Body of pancreas (tissue), 4 donors: ENCODE results near the gene GNPAT. TPM values are rescaled to one million over a fixed set of nuclear protein-coding genes. Genes with fewer than 3 reads are reported as not detected.
"Not testable (repeated sequence)": the region's sequence is repeated elsewhere in the genome, so short reads cannot be mapped to it uniquely, and the experiment has no call there.

Experiments used
- ATAC-seq: fragments of 150-250 bp; one replicate; pipeline ENCODE4 v1.9.1; 2016
- DNase-seq, 4 donors: peaks; one replicate each; pipeline ENCODE4 v3.0.0-alpha.2; 2019
- H3K27ac ChIP-seq, 4 donors: fragments of 200-600 bp; sonication (generic); 1 replicate in 3 of 4; 2 replicates in 1 of 4; pipeline versions ENCODE4 v1.5.1 to v1.6.1; 2016 to 2019; ENCODE audit warnings: mild to moderate bottlenecking in 1 of 4, mixed read lengths in 1 of 4, moderate library complexity in 1 of 4
- H3K27me3 ChIP-seq, 2 donors: fragments of 200-600 bp; sonication (generic); one replicate each; pipeline ENCODE4 v1.6.0; 2016; ENCODE audit warnings: mild to moderate bottlenecking in 1 of 2
- H3K36me3 ChIP-seq, 2 donors: fragments of 200-600 bp; sonication (generic); replicated peaks in 1 of 2; 2 replicates each; pipeline ENCODE4 v1.5.1; 2016; ENCODE audit warnings: low read depth in 2 of 2; ENCODE audit not compliant: insufficient read depth in 1 of 2
- H3K4me1 ChIP-seq: fragments of 200-600 bp; sonication (generic); one replicate; pipeline ENCODE4 v1.6.0; 2016
- H3K4me3 ChIP-seq, 2 donors: fragments of 200-600 bp; sonication (generic); 1 replicate in 1 of 2; 2 replicates in 1 of 2; pipeline ENCODE4 v1.5.1; 2016 to 2019
- H3K9me3 ChIP-seq, 3 donors: fragments of 200-600 bp; sonication (generic); 1 replicate in 2 of 3; 2 replicates in 1 of 3; pipeline ENCODE4 v1.5.1; 2016
- POLR2A ChIP-seq, 3 donors: fragments of 450-650 bp; IDR thresholded peaks; one replicate each; pipeline ENCODE4 v1.6.1; 2016; ENCODE audit warnings: antibody characterized with exemption in 3 of 3, mild to moderate bottlenecking in 2 of 3
- WGBS, 2 donors: methylation state at CpG; one replicate each; pipeline ENCODE4 v1.1.5; 2017; 5-methylcytosine and 5-hydroxymethylcytosine counted together
- intact Hi-C: fragments of 100-400 bp; cut with DNase I; formaldehyde crosslinking; loops from one replicate; pipeline ENCODE4 v1.15.1; 2023
- total RNA-seq, 2 donors: library from RNA; depleted of rRNA; stranded (reverse); fragments of >200 nt; gene quantifications; one replicate each; pipeline ENCODE4 v1.1.0, GENCODE V29; 2016
- TF ChIP-seq, protein P1 (sequence below), 7 experiments: fragments of 450-650 bp in 4 of 7; fragments of 200-600 bp in 3 of 7; sonication (generic) in 3 of 7; IDR thresholded peaks; one replicate each; pipeline ENCODE4 v1.5.1; 2016 to 2019; ENCODE audit warnings: antibody characterized with exemption in 7 of 7

GNPAT gene
- total RNA-seq, 2 donors from 2014 or later = 18.1 to 27.0 TPM

DNA sequence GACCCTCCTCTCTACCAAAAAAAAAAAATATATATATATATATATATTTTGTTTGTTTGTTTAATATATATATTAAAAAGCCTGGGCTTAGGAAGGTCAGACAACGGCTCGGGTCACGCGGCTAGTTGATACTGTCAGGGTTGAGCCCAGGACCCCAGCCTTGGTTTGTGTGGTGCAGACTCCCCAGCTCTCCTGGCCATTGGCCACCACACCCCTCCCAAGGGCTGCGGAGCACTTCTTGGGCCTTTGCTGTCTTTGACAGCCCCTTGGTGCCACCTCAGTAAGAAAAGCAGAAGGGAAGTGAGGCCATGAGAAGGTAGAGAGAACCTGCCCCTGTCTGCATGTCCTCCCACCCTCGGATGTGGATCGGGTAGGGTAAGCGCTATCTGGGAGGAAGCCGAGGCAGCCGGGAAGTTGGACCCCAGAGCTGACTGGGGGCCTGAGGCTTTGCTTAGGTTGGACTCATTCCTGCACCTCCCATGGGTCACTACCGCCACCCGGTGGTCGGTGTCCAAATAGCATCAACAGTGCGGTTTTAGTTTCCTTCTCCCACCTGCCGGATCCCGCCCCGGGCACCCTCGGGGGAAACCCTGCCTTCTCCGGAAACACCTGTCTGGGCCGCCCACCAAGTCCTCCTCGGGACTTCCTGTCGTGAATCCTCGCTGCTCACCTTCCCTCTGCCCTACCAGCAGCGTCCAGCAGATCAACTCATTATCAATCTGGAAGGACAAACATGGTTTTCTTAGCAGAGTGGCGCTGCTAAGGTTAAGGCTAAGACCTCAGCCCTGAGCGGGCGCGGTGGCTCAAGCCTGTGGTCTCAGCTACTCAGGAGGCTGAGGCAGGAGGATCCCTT lies 29.8 kb upstream of the GNPAT start:
- ATAC-seq (peak; percentile 94), DNase-seq (peak; percentile 84 to 89 (median 88))
- Histone ChIP-seq H3K9me3 (no peaks in the 10 kb centered on the region), H3K36me3 (no peaks in the 10 kb centered on the region), H3K4me1 (peaks cover 11% of the 10 kb centered on the region), H3K4me3 (no peak overlapping the region), H3K27me3 (no peaks in the 10 kb centered on the region), H3K27ac (peak overlapping the region in 3 of 4 donors; percentile 14 to 53 (median 37))
- intact Hi-C loops = loop anchor here (5.0 to 10.0 kb wide), 2 partner anchors 296 to 414 kb away; no protein-coding TSS in a partner anchor
- WGBS, 2 donors = 16 to 19% methylated on average over 20 to 28 of the region's 28 CpGs
- no peak for TF ChIP-seq POLR2A (IDR thresholded peaks at IDR 0.05)
- TF ChIP-seq, protein P1, sequence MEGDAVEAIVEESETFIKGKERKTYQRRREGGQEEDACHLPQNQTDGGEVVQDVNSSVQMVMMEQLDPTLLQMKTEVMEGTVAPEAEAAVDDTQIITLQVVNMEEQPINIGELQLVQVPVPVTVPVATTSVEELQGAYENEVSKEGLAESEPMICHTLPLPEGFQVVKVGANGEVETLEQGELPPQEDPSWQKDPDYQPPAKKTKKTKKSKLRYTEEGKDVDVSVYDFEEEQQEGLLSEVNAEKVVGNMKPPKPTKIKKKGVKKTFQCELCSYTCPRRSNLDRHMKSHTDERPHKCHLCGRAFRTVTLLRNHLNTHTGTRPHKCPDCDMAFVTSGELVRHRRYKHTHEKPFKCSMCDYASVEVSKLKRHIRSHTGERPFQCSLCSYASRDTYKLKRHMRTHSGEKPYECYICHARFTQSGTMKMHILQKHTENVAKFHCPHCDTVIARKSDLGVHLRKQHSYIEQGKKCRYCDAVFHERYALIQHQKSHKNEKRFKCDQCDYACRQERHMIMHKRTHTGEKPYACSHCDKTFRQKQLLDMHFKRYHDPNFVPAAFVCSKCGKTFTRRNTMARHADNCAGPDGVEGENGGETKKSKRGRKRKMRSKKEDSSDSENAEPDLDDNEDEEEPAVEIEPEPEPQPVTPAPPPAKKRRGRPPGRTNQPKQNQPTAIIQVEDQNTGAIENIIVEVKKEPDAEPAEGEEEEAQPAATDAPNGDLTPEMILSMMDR (IDR thresholded peaks at IDR 0.05) = peak; percentile 70 to 97 (median 95)

DNA sequence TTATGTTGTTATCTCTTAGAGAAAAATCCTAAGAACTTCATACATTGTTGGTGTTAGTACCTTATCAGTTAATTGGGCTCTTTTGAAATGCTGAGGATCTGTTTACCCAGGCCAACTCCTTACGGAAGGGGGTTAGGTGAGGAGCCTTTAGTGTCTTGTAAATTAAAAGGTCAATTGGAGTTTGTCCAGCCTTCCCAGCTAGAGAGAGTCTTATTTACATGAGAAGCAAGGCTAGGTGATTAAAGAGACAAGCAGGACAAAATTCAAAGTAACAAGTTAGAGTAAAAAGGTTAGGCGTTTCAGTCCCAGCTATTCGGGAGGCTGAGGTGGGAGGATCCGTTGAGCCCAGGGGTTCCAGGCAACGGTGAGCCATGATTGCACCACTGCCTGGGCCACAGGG lies 28.7 kb upstream of the GNPAT start:
- H3K4me3 ChIP-seq, DNase-seq, H3K36me3 ChIP-seq, H3K9me3 ChIP-seq, H3K27ac ChIP-seq, H3K27me3 ChIP-seq, ATAC-seq: not testable (repeated sequence)
- WGBS, 2 donors = 63 to 66% methylated on average over 5 of the region's 5 CpGs
- peaks cover 11% of the 10 kb centered on the region for H3K4me1 ChIP-seq
- intact Hi-C loops = loop anchor here (5.0 to 10.0 kb wide), 2 partner anchors 298 to 415 kb away; no protein-coding TSS in a partner anchor

DNA sequence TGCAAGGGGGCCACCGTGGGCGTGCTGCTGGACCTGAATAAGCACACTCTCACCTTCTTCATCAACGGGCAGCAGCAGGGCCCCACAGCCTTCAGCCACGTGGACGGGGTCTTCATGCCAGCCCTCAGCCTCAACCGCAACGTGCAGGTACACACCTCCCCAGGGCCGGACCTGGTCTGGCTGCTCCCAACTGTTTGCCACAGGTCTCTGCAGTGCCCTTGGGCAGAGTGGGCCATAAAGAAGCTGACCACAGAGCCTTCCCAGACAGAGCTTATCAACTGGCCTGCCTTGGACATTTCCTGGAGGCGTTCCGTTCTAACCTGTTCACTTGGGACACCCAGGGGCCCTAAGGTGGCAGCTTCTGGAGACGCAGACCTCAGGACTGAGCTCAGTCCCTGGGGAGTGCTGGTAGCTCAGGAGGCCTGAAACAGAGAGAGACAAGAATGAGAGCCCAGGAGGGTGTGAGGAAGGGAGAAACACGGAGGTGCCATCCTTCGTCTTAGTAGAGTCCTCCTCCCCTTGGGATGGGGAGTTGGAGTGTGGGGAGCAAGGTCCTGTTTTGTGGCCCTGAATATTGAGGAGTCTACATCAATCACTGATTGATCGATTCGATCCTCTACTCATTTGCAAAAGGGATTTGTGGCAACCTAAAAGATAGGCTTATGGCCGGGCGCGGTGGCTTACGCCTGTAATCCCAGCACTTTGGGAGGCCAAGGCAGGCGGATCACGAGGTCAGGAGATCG lies 27.0 kb upstream of the GNPAT start:
- intact Hi-C loops = loop anchor here (5.0 to 10.0 kb wide), 2 partner anchors 299 to 417 kb away; no protein-coding TSS in a partner anchor
- Histone ChIP-seq H3K9me3 (no peaks in the 10 kb centered on the region), H3K4me1 (peaks cover 11% of the 10 kb centered on the region), H3K4me3 (no peak overlapping the region), H3K36me3 (no peaks in the 10 kb centered on the region), H3K27me3 (no peaks in the 10 kb centered on the region), H3K27ac (no peak overlapping the region)
- TF ChIP-seq, protein P1 (IDR thresholded peaks at IDR 0.05) = no peak
- TF ChIP-seq POLR2A (IDR thresholded peaks at IDR 0.05) = no peak
- WGBS, 2 donors = 82 to 89% methylated on average over 15 to 22 of the region's 22 CpGs
- DNase-seq (no peak), ATAC-seq (no peak)

DNA sequence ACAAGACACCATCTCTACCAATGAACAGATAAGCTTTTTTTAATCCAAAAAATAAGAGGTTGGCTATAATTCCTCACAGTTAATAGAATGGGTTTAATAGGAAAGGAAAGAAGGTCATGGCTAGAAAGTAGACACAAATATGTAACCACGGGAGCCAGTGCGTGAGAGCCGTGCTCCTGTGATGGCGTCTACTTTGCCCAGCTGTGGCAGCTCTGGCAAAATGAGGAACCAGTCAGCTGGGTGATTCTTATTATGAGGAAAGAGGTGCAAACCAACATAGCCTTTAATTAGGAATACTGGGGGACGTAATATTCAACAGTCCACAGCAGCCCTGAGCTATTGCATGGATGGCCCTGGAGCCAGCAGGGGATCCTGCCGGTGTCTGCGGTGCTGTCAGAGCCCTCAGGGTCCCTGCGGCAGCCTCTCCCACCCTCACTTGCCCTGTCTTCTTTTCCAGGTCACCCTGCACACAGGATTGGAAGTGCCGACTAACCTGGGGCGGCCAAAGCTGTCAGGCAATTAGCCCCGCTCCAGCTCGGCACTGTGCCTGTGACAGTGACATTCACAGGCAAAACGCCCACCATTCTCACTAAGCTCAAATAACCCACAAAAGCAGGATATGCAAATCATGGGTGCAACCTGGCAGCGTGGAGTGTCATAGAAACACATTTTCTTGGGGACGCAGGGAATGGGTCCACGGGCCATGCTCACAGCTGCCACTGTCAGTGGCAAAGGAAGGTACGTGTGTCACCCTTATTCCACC lies 25.9 kb upstream of the GNPAT start:
- intact Hi-C loops = loop anchor here (5.0 to 10.0 kb wide), 2 partner anchors 300 to 418 kb away; no protein-coding TSS in a partner anchor
- no peaks in the 10 kb centered on the region for H3K9me3 ChIP-seq
- 71 to 76% methylated on average over 16 to 17 of the region's 17 CpGs for WGBS, 2 donors
- ATAC-seq (no peak), DNase-seq (no peak)
- H3K27me3 ChIP-seq = no peaks in the 10 kb centered on the region
- H3K27ac ChIP-seq = no peak overlapping the region
- H3K4me3 ChIP-seq = no peak overlapping the region
- no peaks in the 10 kb centered on the region for H3K36me3 ChIP-seq
- TF ChIP-seq, protein P1 (IDR thresholded peaks at IDR 0.05) = no peak
- no peak for TF ChIP-seq POLR2A (IDR thresholded peaks at IDR 0.05)
- peaks cover 11% of the 10 kb centered on the region for H3K4me1 ChIP-seq
